K562 (cell line): Measurements from ENCODE around the gene ROBO2. TPM values are rescaled to one million over a fixed set of nuclear protein-coding genes. Genes with fewer than 3 reads are reported as not detected.

Experiments
- ATAC-seq: fragments of 200-7000 bp; cut with Tn5 transposase; 3 replicates; pipeline ENCODE4 v1.9.1; 2020; ENCODE audit warnings: moderate library complexity
- BruUV-seq: library from RNA; stranded (reverse); fragments of 400-500 nt; replicated peaks from 2 replicates; lab custom pipeline; 2021; lab: Mats Ljungman, UMichigan
- CTCF ChIA-PET: fragments of 300-600 bp; formaldehyde crosslinking; extraction: SDS; loops from one replicate; lab custom pipeline; 2021; ENCODE audit warnings: low intra/inter-chr PET ratio; lab: Yijun Ruan, JAX
- POLR2A ChIA-PET: fragments of 300-600, 350-650 bp; sonication (Branson Sonifier 250); formaldehyde crosslinking; extraction: SDS; loops from one replicate; lab custom pipeline; 2021; ENCODE audit warnings: antibody characterized with exemption, inconsistent platforms; lab: Yijun Ruan, JAX
- DNase-seq, 4 experiments: peaks; one replicate each; pipeline versions ENCODE4 v3.0.0 to v3.0.0-alpha.2; 2011 to 2018; ENCODE audit warnings: low spot score in 3 of 4, mixed read lengths in 3 of 4; ENCODE audit errors: extremely low read depth in 1 of 4
- FAIRE-seq: peaks from 2 replicates; lab custom pipeline; 2011; peaks lifted over from hg19 to GRCh38; lab: Jason Lieb, UNC
- H2AFZ ChIP-seq: 2 replicates; pipeline ENCODE4 v1.6.0; 2011; ENCODE audit warnings: low read depth, low read length, control low read depth, inconsistent platforms
- H3K27ac ChIP-seq: fragments of 200-600 bp; 3 replicates; pipeline ENCODE4 v1.8.0; 2011; ENCODE audit warnings: low read depth, mild to moderate bottlenecking, control low read depth, inconsistent platforms, low read length, moderate library complexity, mixed read lengths; ENCODE audit errors: extremely low read depth
- H3K27me3 ChIP-seq, 2 experiments: fragments of 300-600 bp in 1 of 2; 2 replicates in 1 of 2; 3 replicates in 1 of 2; pipeline versions ENCODE4 v1.6.0 to v1.8.0; 2011; ENCODE audit warnings: inconsistent platforms in 2 of 2, low read length in 2 of 2, mild to moderate bottlenecking in 1 of 2, mixed read lengths in 1 of 2, moderate library complexity in 1 of 2; ENCODE audit not compliant: control insufficient read depth in 2 of 2, insufficient read depth in 2 of 2
- H3K36me3 ChIP-seq: fragments of 300-600 bp; 3 replicates; pipeline ENCODE4 v1.8.0; 2011; ENCODE audit warnings: mild to moderate bottlenecking, low read length, inconsistent platforms; ENCODE audit not compliant: control insufficient read depth, insufficient read depth
- H3K4me1 ChIP-seq, 2 experiments: fragments of 200-600 bp in 1 of 2; replicated peaks in 1 of 2; 2 replicates in 1 of 2; 3 replicates in 1 of 2; pipeline versions ENCODE4 v1.5.1 to v1.8.0; 2011; ENCODE audit warnings: inconsistent platforms in 2 of 2, low read length in 2 of 2, mild to moderate bottlenecking in 1 of 2, mixed read lengths in 1 of 2, moderate library complexity in 1 of 2; ENCODE audit not compliant: control insufficient read depth in 2 of 2, insufficient read depth in 2 of 2
- H3K4me2 ChIP-seq: 2 replicates; pipeline ENCODE4 v1.6.1; 2011; ENCODE audit warnings: low read length, control low read depth, inconsistent platforms, mixed read lengths; ENCODE audit not compliant: insufficient read depth
- H3K4me3 ChIP-seq: fragments of 200-600 bp; sonication (generic), shearing (Covaris generic); 2 replicates; pipeline ENCODE4 v1.5.1; 2016; ENCODE audit warnings: control low read depth, inconsistent platforms
- H3K79me2 ChIP-seq: fragments of 200-600 bp; 3 replicates; pipeline ENCODE4 v1.8.0; 2011; ENCODE audit warnings: low read length, inconsistent platforms; ENCODE audit not compliant: control insufficient read depth, insufficient read depth
- H3K9ac ChIP-seq, 2 experiments: 2 replicates each; pipeline versions ENCODE4 v1.6.0 to v1.6.1; 2011; ENCODE audit warnings: low read depth in 2 of 2, low read length in 2 of 2, control low read depth in 1 of 2, inconsistent platforms in 1 of 2, mild to moderate bottlenecking in 1 of 2, mixed read lengths in 1 of 2; ENCODE audit not compliant: insufficient read depth in 1 of 2
- H3K9me1 ChIP-seq: one replicate; pipeline ENCODE4 v1.6.0; 2011; ENCODE audit warnings: inconsistent platforms, mild to moderate bottlenecking, low read length, moderate library complexity; ENCODE audit not compliant: control insufficient read depth, insufficient read depth
- H3K9me3 ChIP-seq: replicated peaks from 2 replicates; pipeline ENCODE4 v1.5.1; 2011; ENCODE audit warnings: low read depth, low read length, inconsistent platforms; ENCODE audit not compliant: control insufficient read depth, insufficient read depth
- H4K20me1 ChIP-seq: replicated peaks from 2 replicates; pipeline ENCODE4 v1.6.1; 2011; ENCODE audit warnings: low read length, inconsistent platforms, mixed read lengths; ENCODE audit not compliant: control insufficient read depth, insufficient read depth
- BRF1 ChIP-seq: IDR thresholded peaks from 3 replicates; pipeline ENCODE4 v1.6.1; 2011; ENCODE audit warnings: borderline replicate concordance, mild to moderate bottlenecking; ENCODE audit not compliant: insufficient read length; ENCODE audit errors: extremely low read depth
- CBX2 ChIP-seq: fragments of 200-600 bp; sonication (generic); IDR thresholded peaks from one replicate; pipeline ENCODE4 v1.6.1; 2012; ENCODE audit warnings: mild to moderate bottlenecking, low read length, inconsistent platforms; ENCODE audit not compliant: insufficient read depth, poor library complexity, severe bottlenecking
- FOXP1 ChIP-seq: sonication (generic); formaldehyde crosslinking; IDR thresholded peaks from 2 replicates; pipeline ENCODE4 v1.8.0; 2022; ENCODE audit warnings: mild to moderate bottlenecking, missing genetic modification reagents
- HNRNPH1 ChIP-seq: fragments of 200-400 bp; formaldehyde crosslinking; optimal IDR thresholded peaks from 2 replicates; pipeline ENCODE3; 2017; ENCODE audit warnings: low read depth, mild to moderate bottlenecking, low read length, moderate library complexity
- MYNN ChIP-seq, 2 experiments: sonication (generic); formaldehyde crosslinking in 1 of 2; IDR thresholded peaks; 2 replicates each; pipeline versions ENCODE4 v1.5.0 to v1.6.1; 2016 to 2020; ENCODE audit warnings: antibody characterized with exemption in 1 of 2, missing genetic modification reagents in 1 of 2
- NCOA6 ChIP-seq: fragments of 450-650 bp; IDR thresholded peaks from 2 replicates; pipeline ENCODE4 v1.6.1; 2017; ENCODE audit warnings: mild to moderate bottlenecking
- OTX1 ChIP-seq: fragments of 450-650 bp; formaldehyde crosslinking; IDR thresholded peaks from 2 replicates; pipeline ENCODE4 v1.4.0; 2022; ENCODE audit warnings: mild to moderate bottlenecking
- RCOR1 ChIP-seq, 2 experiments: IDR thresholded peaks; 2 replicates each; pipeline ENCODE4 v1.6.1; 2012; ENCODE audit warnings: low read depth in 2 of 2, low read length in 2 of 2, borderline replicate concordance in 1 of 2, improper control_type of control experiment in 1 of 2
- ZNF324 ChIP-seq: fragments of 250-450 bp; sonication (Bioruptor Pico); IDR thresholded peaks from 2 replicates; pipeline ENCODE4 v1.4.0; 2020; ENCODE audit warnings: mild to moderate bottlenecking
- WGBS: fragments of 100-300 bp; shearing (Covaris generic); methylation state at CpG from one replicate; pipeline ENCODE4 v1.1.6; 2016; ENCODE audit warnings: low coverage, mixed read lengths; ENCODE audit not compliant: insufficient coverage; ENCODE audit errors: missing lambda C conversion rate; 5-methylcytosine and 5-hydroxymethylcytosine counted together
- in situ Hi-C: fragments of 300-500 bp; cut with MboI; formaldehyde crosslinking; loops from 4 replicates; pipeline ENCODE4 v1.15.0; 2018; ENCODE audit warnings: inconsistent platforms, mixed read lengths
- intact Hi-C: fragments of 100-400 bp; cut with micrococcal nuclease; formaldehyde crosslinking; loops from 2 replicates; pipeline ENCODE4 v1.14.2; 2022
- polyA plus RNA-seq, 8 experiments: library from polyadenylated mRNA; depleted of rRNA in 4 of 8; stranded (reverse) in 5 of 8; unstranded in 3 of 8; fragments of >200 nt; fragmentation: Nextera tagmentation in 2 of 8; fragmentation: Illumina TruSeq in 1 of 8; extraction: Ambion mirVana in 2 of 8; extraction: Trizol in 1 of 8; gene quantifications; 2 replicates each; pipeline versions ENCODE4 v1.2.1 to v1.2.3, GENCODE V29; 2011 to 2014; ENCODE audit warnings: inconsistent platforms in 1 of 8, missing spikeins in 1 of 8
- total RNA-seq, 7 experiments: library from RNA; depleted of rRNA in 6 of 7; stranded (reverse); fragments of >200 nt in 6 of 7; fragmentation: Illumina TruSeq in 2 of 7; extraction: Trizol in 2 of 7; gene quantifications; 2 replicates each; pipeline versions ENCODE4 v1.2.1 to v1.2.3, GENCODE V29; 2011 to 2021; ENCODE audit warnings: low replicate concordance in 1 of 7
- TF ChIP-seq, protein P1 (sequence below), 2 experiments: fragments of 150-350 bp in 1 of 2; IDR thresholded peaks; 2 replicates each; pipeline ENCODE4 v1.6.1; 2012 to 2016; ENCODE audit warnings: low read depth in 2 of 2, low read length in 2 of 2, mild to moderate bottlenecking in 1 of 2, moderate library complexity in 1 of 2
- TF ChIP-seq, protein P2 (sequence below): fragments of 250-450 bp; sonication (Bioruptor Pico); IDR thresholded peaks from 2 replicates; pipeline ENCODE4 v1.8.0; 2022; ENCODE audit warnings: inconsistent platforms, mild to moderate bottlenecking, moderate library complexity, borderline replicate concordance

ROBO2 gene
- total and polyA plus RNA-seq, 9 of the 15 experiments (the other 6 are each of a cell fraction or from before 2014, with no cell fraction given), result 0.84 to 3.0 (median 1.7) TPM

DNA sequence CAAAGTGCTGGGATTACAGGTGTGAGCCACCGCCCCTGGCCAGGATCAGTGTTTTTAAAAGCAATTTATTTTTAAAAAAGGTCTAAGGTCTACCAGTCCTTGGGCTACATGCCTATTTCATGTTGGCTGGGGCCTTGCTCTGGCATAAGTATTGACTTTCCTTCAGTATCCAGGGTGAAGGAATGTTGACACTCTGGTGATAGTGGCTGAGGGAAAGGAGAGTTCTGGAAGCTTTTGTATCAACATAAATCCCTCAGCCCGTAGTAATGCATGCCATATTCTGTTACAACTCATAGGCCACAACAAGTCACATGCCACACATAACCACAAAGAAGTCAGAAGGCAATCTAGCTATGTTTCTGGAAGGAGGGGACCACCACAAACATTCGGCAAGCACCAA lies 273.9 kb downstream of the ROBO2 start:
- Histone ChIP-seq H4K20me1 (no peaks in the 10 kb centered on the region), H3K4me1 (no peaks in the 10 kb centered on the region), H3K9ac (no peak overlapping the region), H3K27me3 (no peaks in the 10 kb centered on the region), H3K79me2 (no peaks in the 10 kb centered on the region), H3K4me3 (no peak overlapping the region), H3K9me3 (no peaks in the 10 kb centered on the region), H3K27ac (no peak overlapping the region), H2AFZ (no peak overlapping the region), H3K36me3 (no peaks in the 10 kb centered on the region), H3K4me2 (no peak overlapping the region), H3K9me1 (no peaks in the 10 kb centered on the region)
- POLR2A ChIA-PET, result no interaction called here
- TF ChIP-seq FOXP1 (CRISPR knock-in tag) (no peak), MYNN (IDR thresholded peaks at IDR 0.05) (no peak), MYNN (CRISPR knock-in tag; IDR thresholded peaks at IDR 0.05) (no peak), RCOR1 (IDR thresholded peaks at IDR 0.05; ENCODE audit: borderline replicate concordance in 1 of 2, low read depth in 2 of 2, low read length in 2 of 2) (no peak), NCOA6 (no peak), CBX2 (no peak), OTX1 (CRISPR knock-in tag) (no peak), HNRNPH1 (no peak), BRF1 (no peak), ZNF324 (no peak)
- TF ChIP-seq, protein P1, sequence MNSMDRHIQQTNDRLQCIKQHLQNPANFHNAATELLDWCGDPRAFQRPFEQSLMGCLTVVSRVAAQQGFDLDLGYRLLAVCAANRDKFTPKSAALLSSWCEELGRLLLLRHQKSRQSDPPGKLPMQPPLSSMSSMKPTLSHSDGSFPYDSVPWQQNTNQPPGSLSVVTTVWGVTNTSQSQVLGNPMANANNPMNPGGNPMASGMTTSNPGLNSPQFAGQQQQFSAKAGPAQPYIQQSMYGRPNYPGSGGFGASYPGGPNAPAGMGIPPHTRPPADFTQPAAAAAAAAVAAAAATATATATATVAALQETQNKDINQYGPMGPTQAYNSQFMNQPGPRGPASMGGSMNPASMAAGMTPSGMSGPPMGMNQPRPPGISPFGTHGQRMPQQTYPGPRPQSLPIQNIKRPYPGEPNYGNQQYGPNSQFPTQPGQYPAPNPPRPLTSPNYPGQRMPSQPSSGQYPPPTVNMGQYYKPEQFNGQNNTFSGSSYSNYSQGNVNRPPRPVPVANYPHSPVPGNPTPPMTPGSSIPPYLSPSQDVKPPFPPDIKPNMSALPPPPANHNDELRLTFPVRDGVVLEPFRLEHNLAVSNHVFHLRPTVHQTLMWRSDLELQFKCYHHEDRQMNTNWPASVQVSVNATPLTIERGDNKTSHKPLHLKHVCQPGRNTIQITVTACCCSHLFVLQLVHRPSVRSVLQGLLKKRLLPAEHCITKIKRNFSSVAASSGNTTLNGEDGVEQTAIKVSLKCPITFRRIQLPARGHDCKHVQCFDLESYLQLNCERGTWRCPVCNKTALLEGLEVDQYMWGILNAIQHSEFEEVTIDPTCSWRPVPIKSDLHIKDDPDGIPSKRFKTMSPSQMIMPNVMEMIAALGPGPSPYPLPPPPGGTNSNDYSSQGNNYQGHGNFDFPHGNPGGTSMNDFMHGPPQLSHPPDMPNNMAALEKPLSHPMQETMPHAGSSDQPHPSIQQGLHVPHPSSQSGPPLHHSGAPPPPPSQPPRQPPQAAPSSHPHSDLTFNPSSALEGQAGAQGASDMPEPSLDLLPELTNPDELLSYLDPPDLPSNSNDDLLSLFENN (IDR thresholded peaks at IDR 0.05; ENCODE audit: low read depth in 2 of 2, low read length in 2 of 2), result no peak
- TF ChIP-seq, protein P2, sequence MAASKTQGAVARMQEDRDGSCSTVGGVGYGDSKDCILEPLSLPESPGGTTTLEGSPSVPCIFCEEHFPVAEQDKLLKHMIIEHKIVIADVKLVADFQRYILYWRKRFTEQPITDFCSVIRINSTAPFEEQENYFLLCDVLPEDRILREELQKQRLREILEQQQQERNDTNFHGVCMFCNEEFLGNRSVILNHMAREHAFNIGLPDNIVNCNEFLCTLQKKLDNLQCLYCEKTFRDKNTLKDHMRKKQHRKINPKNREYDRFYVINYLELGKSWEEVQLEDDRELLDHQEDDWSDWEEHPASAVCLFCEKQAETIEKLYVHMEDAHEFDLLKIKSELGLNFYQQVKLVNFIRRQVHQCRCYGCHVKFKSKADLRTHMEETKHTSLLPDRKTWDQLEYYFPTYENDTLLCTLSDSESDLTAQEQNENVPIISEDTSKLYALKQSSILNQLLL (CRISPR knock-in tag), result no peak
- in situ Hi-C loops, result no loop called here
- FAIRE-seq (no peak), DNase-seq (no peak), ATAC-seq (no peak)
- WGBS, result 17% methylated on average over 3 of the region's 3 CpGs
- intact Hi-C loops, result no loop called here
- no TSS peak for BruUV-seq
- CTCF ChIA-PET, result no interaction called here
